Measurements from ENCODE around the gene CDCA5. TPM values are rescaled to one million over a fixed set of nuclear protein-coding genes. Genes with fewer than 3 reads are reported as not detected.

Gene CDCA5
- total RNA-seq, 1 experiment from 2014 or later, result 94.8 TPM

DNA sequence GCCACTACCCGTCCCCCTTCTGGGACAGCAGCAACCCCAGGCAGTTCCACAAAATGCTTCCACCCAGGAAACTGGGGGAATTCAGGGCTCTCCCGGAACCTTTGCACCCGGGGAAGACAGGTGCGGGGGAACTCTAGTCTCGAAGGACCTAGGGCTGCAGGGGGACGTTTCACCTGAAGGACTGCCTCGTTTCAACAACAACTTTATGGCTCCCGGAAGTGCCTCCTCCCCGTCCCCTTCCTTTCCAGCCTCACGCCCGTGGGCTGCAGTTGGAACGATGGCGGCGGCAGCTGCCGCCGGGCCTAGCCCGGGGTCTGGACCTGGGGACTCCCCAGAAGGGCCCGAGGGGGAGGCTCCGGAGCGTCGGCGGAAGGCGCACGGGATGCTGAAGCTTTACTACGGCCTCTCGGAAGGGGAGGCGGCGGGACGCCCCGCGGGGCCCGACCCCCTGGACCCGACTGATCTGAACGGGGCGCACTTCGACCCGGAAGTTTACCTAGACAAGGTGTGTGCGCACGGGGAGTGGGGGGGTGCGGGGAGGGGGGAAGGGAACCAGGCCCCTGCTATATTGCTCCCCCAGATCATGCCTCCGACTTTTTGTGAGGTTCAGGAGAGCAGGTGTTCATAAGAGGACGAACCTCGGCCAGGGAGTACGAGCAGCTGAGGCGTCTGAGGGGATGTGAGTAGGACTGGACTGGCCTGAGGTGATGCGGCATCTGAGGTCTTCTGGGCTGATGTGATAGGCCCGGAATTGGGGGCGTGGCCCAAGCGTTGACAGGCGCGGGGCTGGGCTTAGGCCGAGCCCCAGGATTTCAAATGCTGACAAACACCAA lies 12.3 kb upstream of the CDCA5 start, which contains the start of gene VPS51:
VPS51 (plus strand) TSS at position 241 of the 833 bp plus-strand sequence; CDS start at position 278, 37 bp downstream.
- Histone ChIP-seq H4K8ac (replicated peaks; ENCODE audit: insufficient read length, low read depth, low read length) (peak within 1 kb of the TSS; percentile 74), H3K79me2 (ENCODE audit: insufficient read depth, low read length) (0 out of 2 replicates have a peak, but pooled peaks cover 3% of the 10 kb centered on the region), H4K20me1 (ENCODE audit: control insufficient read depth, insufficient read depth, insufficient read length) (no peaks in the 10 kb centered on the region), H3K9ac (ENCODE audit: extremely low read depth, insufficient read length, low read length) (peak within 1 kb of the TSS; percentile 66), H3K4ac (ENCODE audit: low read depth, low read length) (no peak within 1 kb of the TSS), H3K79me1 (ENCODE audit: insufficient read depth, low read depth, low read length, poor library complexity, severe bottlenecking) (peaks cover 4% of the 10 kb centered on the region), H3K4me1 (ENCODE audit: insufficient read depth, low read length) (no peaks in the 10 kb centered on the region), H3K27ac (ENCODE audit: insufficient read length, low read depth, low read length) (no peak within 1 kb of the TSS), H2AK5ac (ENCODE audit: insufficient read length, low read length) (no peak within 1 kb of the TSS), H4K91ac (ENCODE audit: insufficient read length, low read depth, low read length) (no peak within 1 kb of the TSS), H2BK5ac (ENCODE audit: insufficient read length, low read length) (no peak within 1 kb of the TSS), H4K5ac (ENCODE audit: insufficient read length, low read depth, low read length) (peak within 1 kb of the TSS; percentile 97), H3T11ph (ENCODE audit: low read length) (no peak within 1 kb of the TSS), H2BK20ac (ENCODE audit: low read depth, low read length, poor library complexity, severe bottlenecking) (no peak within 1 kb of the TSS), H3K23ac (ENCODE audit: insufficient read length, low read depth, low read length) (no peak within 1 kb of the TSS), H3K4me2 (ENCODE audit: insufficient read depth, insufficient read length, low read length) (peak within 1 kb of the TSS; percentile 55), H3K14ac (ENCODE audit: insufficient read depth, low read length) (peak within 1 kb of the TSS; percentile 17; the same call in 1 of the 2 replicates), H2BK12ac (ENCODE audit: insufficient read length, low read depth, low read length) (no peak within 1 kb of the TSS), H2BK120ac (ENCODE audit: low read depth, low read length, poor library complexity, severe bottlenecking) (no peak within 1 kb of the TSS), H2BK15ac (ENCODE audit: low read depth, low read length) (no peak within 1 kb of the TSS), H3K27me3 (ENCODE audit: insufficient read depth, low read length) (no peaks in the 10 kb centered on the region), H3K9me3 (ENCODE audit: control insufficient read depth, low read depth, low read length) (no peaks in the 10 kb centered on the region), H3K18ac (ENCODE audit: insufficient read length, low read depth, low read length) (no peak within 1 kb of the TSS), H2AFZ (ENCODE audit: low read length) (no peak within 1 kb of the TSS), H3K23me2 (ENCODE audit: insufficient read length, low read depth, low read length, poor library complexity, severe bottlenecking) (no peaks in the 10 kb centered on the region), H3K56ac (ENCODE audit: insufficient read length, low read depth, low read length) (no peak within 1 kb of the TSS)
- H3K27ac Mint-ChIP-seq, result peak within 1 kb of the TSS; percentile 94 to 100 (median 99)
- H3K9me3 Mint-ChIP-seq, result no peaks in the 10 kb centered on the region
- TF ChIP-seq, protein P1, sequence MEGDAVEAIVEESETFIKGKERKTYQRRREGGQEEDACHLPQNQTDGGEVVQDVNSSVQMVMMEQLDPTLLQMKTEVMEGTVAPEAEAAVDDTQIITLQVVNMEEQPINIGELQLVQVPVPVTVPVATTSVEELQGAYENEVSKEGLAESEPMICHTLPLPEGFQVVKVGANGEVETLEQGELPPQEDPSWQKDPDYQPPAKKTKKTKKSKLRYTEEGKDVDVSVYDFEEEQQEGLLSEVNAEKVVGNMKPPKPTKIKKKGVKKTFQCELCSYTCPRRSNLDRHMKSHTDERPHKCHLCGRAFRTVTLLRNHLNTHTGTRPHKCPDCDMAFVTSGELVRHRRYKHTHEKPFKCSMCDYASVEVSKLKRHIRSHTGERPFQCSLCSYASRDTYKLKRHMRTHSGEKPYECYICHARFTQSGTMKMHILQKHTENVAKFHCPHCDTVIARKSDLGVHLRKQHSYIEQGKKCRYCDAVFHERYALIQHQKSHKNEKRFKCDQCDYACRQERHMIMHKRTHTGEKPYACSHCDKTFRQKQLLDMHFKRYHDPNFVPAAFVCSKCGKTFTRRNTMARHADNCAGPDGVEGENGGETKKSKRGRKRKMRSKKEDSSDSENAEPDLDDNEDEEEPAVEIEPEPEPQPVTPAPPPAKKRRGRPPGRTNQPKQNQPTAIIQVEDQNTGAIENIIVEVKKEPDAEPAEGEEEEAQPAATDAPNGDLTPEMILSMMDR (conservative IDR thresholded peaks at IDR 0.05), result no peak
- DNase-seq, result peak; percentile 92
- peaks cover 8 to 9% of the 10 kb centered on the region in 2 experiments for H3K4me1 Mint-ChIP-seq
- WGBS (ENCODE audit: extremely low coverage, insufficient read length, low lambda C conversion rate), result no CpG with 5 or more reads among the region's 52 CpGs
- peak within 1 kb of the TSS; percentile 95 to 96 for H3K4me3 Mint-ChIP-seq
- no peaks in the 10 kb centered on the region for H3K27me3 Mint-ChIP-seq (ENCODE audit: low read depth)
- H3K36me3 Mint-ChIP-seq (ENCODE audit: insufficient read depth in 1 of 3, low read depth in 3 of 3), result peaks cover 4 to 10% (median 5%) of the 10 kb centered on the region in 3 experiments; a peak in 5 of 7 replicates

Data from H9 (cell line).